GM18505 (cell line): ENCODE measurements around the gene PFDN2.

ENCODE experiments used
- ATAC-seq: cut with Tn5 transposase; IDR thresholded peaks from one replicate; pipeline ENCODE4 v1.9.1; 2021; ENCODE audit not compliant: unreplicated experiment
- POLR2A ChIP-seq: IDR thresholded peaks from 4 replicates; pipeline ENCODE4 v1.6.1; 2011; ENCODE audit warnings: borderline replicate concordance; ENCODE audit not compliant: insufficient read depth, insufficient read length; ENCODE audit errors: extremely low read depth

The PFDN2 gene

DNA sequence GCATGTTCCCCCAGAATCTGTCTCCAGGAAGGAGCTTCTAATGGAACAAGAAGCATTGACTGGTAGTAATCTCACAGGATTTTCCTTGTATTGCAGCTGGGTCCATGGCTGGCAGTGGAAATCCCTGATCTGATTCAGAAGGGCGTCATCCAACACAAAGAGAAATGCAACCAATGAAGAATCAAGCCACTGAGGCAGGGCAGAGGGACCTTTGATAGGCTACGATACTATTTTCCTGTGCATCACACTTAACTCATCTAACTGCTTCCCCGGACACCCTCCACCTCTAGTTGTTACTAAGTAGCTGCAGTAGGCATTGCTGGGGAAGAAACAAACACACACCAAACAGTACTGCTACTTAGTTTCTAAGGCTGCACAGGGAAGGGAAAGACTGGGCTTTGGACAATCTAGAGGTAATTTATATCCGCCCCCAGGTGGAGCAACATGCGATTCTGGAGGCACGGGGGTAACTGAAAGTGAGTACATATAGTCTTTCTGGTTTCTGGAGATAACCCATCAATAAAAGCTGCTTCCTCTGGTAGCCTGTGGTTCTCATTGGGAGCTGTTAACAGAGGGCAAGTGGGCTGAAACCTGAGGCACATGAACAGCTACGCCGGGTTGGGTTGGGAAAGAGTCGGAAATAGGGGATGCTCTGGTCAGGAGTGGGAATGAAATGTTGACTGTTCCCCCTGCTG lies 40.6 kb upstream of the PFDN2 start:
- no peak for TF ChIP-seq POLR2A
- no peak for ATAC-seq

- ATAC-seq, result no peak
- no peak for TF ChIP-seq POLR2A
Measured at GRCh38 chr1:161157867-161158266, 40.0 kb upstream of the PFDN2 start.

GRCh38 chr1:161153682-161154337 lies 36.0 kb upstream of the PFDN2 start, which contains the start of gene UFC1:
TSS of gene UFC1 (plus strand) at chr1:161153978. CDS start at chr1:161153998, 20 bp downstream.
- TF ChIP-seq POLR2A, result peak; percentile 89
- peak; percentile 80 for ATAC-seq

- TF ChIP-seq POLR2A, result no peak
- ATAC-seq, result no peak
Measured at GRCh38 chr1:161153176-161153575, 35.3 kb upstream of the PFDN2 start.

DNA sequence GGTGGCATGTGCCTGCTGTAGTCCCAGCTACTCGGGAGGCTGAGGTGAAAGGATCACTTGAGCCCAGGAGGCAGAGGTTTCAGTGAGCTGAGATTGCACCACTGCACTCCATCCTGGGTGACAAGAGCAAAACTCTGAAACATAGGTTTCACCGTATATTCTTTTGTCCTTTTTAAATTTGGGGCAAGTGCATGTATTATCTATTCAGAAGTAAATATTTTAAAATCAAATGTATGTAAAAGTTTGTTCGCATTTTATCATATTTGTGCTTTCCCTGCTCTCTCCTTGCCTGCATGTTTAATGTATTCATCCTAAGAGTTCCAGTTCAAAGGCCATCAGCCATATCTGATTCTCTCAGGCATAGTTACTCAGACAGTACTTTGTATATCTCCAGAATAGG lies 28.0 kb upstream of the PFDN2 start:
- no peak for TF ChIP-seq POLR2A

DNA sequence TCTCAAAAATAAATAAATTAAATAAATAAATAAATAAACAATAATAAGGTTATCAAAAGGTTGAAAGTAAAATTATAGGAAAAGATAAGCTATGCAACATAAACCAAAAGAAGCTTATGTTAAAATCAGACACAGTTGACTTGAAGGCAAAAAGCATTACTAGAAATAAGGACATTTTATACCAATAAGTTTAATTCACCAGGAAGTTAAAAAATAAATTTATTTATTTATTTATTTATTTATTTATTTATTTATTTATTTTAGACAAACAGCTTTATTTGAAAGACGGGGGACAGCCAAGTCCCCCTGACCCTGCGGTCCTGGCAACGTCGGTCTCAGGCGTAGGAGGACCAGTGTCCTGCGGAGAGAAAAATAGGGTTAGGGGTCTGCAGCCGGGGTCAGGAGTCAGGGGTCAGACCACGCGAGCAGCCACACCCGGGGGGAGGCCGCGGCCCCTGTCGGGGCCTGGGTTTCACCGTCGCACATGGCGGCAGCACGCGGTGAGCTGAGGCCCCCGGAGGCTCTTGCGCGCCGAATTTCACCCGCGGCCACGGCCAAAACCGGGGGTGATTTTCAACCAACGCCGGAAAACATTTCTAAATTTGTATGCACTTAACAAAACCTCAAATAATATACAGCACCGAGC lies 23.0 kb upstream of the PFDN2 start:
- no peak for TF ChIP-seq POLR2A
- no peak for ATAC-seq

More for the DNA sequence above, 28.0 kb upstream of the PFDN2 start:
- no peak for ATAC-seq

- TF ChIP-seq POLR2A, result no peak
- ATAC-seq, result no peak
Measured at GRCh38 chr1:161139766-161140165, 21.9 kb upstream of the PFDN2 start.

GRCh38 chr1:161138431-161138830 lies 20.6 kb upstream of the PFDN2 start:
- TF ChIP-seq POLR2A, result no peak
- no peak for ATAC-seq

- no peak for ATAC-seq
- no peak for TF ChIP-seq POLR2A
Measured at GRCh38 chr1:161137881-161138280, 20.0 kb upstream of the PFDN2 start.

DNA sequence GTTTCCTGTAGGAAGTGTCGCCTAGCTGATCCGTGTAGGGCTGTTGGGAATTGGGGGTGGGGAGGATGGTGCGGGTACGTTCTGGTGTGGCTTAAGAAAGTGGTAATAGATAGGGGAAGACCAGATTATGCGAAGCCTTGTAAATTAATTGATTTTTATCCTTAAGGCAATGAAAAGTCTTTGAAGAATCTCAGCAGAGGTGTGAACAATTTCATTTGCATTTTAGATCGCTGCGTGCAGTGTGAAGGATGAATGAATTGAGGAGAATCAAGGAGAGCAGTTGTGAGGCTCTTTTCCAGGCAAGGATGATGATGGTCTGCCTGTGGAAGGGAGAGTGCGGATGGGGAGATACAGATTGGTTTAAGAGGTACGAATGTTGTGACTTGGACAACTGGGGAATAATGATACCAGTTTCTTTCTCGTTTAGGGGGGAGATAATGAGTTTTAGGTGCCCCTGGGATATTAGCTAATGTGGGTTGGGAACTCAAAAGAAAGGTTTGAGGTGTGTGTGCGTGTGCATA lies 15.4 kb upstream of the PFDN2 start:
- TF ChIP-seq POLR2A, result no peak

GRCh38 chr1:161132410-161133219 lies 14.8 kb upstream of the PFDN2 start, which contains the start of gene DEDD:
TSS of gene DEDD (minus strand) at chr1:161132667. CDS start at chr1:161124462, 8,205 bp downstream.
- TF ChIP-seq POLR2A, result peak; percentile 57
- peak; percentile 87 for ATAC-seq

More for the DNA sequence above, 15.4 kb upstream of the PFDN2 start:
- no peak for ATAC-seq

- TF ChIP-seq POLR2A, result no peak
Measured at GRCh38 chr1:161131523-161132409, 13.9 kb upstream of the PFDN2 start.

More at GRCh38 chr1:161131523-161132409, 13.9 kb upstream of the PFDN2 start:
- no peak for ATAC-seq
